HepG2 (cell line): Measurements from ENCODE around the gene MYH3.

ENCODE experiments used
- TP53 ChIP-seq: sonication (generic); formaldehyde crosslinking; conservative IDR thresholded peaks from 2 replicates; pipeline ENCODE4 v1.4.0; 2020; ENCODE audit warnings: missing genetic modification reagents
- ZNF318 ChIP-seq: sonication (generic); formaldehyde crosslinking; IDR thresholded peaks from 2 replicates; pipeline ENCODE4 v1.4.0; 2020; ENCODE audit warnings: mild to moderate bottlenecking, missing genetic modification reagents
- ZNF333 ChIP-seq: sonication (generic); formaldehyde crosslinking; IDR thresholded peaks from 2 replicates; pipeline ENCODE4 v1.4.0; 2020; ENCODE audit warnings: mild to moderate bottlenecking, missing genetic modification reagents, borderline replicate concordance

GRCh38 chr17:10613775-10614513 is 43.2 kb downstream of the MYH3 start:
- no peak for TF ChIP-seq TP53
- no peak for TF ChIP-seq ZNF333 (CRISPR knock-in tag)
- no peak for TF ChIP-seq ZNF318 (CRISPR knock-in tag)
